GM11168 (cell line): ENCODE results near the gene SPEF1.

Experiments
- in situ Hi-C: fragments of 300-500 bp; cut with MboI; formaldehyde crosslinking; loops from one replicate; pipeline ENCODE4 v1.12.0; 2022; ENCODE audit warnings: low sequenced_read_pairs; ENCODE audit not compliant: unreplicated experiment

SPEF1 gene

GRCh38 chr20:3752386-3752759 is 28.9 kb downstream of the SPEF1 start:
- in situ Hi-C loops: no loop called here

- in situ Hi-C loops: no loop called here
Measured at GRCh38 chr20:3751675-3752385, 29.4 kb downstream of the SPEF1 start.

DNA sequence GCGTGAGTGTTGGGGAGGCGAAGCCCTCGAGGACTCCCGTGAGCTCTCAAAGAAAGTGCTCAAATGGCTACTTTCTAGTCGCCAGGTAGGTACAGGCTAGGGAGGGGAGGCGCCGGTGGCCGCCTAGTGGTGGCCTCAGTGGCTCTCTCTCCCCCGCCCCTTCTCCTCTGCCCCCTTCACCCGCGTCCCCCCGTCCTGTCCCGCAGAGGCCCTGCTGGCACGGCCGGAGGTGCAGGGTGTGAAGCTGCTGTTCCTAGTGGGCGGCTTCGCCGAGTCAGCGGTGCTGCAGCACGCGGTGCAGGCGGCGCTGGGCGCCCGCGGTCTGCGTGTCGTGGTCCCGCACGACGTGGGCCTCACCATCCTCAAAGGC is 30.0 kb downstream of the SPEF1 start:
- in situ Hi-C loops: no loop called here

DNA sequence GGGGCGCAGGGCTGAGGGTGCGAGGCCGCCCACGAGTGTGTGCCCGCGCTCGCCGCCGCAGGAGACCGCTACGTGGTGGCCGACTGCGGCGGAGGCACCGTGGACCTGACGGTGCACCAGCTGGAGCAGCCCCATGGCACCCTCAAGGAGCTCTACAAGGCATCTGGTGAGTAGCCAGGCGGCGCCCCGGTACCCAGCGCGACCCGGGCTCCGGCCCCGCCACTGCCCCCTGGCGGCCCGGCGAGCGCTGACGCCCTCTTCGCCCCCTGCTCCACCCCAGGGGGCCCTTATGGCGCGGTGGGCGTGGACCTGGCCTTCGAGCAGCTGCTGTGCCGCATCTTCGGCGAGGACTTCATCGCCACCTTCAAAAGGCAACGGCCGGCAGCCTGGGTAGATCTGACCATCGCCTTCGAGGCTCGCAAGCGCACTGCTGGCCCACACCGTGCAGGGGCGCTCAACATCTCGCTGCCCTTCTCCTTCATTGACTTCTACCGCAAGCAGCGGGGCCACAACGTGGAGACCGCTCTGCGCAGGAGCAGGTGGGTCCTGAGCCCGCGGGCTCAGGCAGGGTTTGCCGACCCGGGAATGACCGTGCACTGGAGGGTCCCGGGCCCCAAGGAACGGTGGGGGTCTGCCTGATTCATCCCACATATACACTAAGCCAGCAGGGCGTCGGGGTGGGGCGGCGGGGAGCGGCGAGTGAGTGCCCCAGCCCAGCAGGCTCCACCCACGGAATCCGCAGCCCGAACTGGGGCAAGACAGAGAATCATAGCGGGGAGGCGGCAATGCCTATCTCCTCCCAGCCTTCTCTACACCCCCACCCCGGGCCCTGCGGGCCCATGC is 31.3 kb downstream of the SPEF1 start:
- in situ Hi-C loops: no loop called here

GRCh38 chr20:3749087-3749688 is 32.1 kb downstream of the SPEF1 start:
- in situ Hi-C loops: no loop called here

DNA sequence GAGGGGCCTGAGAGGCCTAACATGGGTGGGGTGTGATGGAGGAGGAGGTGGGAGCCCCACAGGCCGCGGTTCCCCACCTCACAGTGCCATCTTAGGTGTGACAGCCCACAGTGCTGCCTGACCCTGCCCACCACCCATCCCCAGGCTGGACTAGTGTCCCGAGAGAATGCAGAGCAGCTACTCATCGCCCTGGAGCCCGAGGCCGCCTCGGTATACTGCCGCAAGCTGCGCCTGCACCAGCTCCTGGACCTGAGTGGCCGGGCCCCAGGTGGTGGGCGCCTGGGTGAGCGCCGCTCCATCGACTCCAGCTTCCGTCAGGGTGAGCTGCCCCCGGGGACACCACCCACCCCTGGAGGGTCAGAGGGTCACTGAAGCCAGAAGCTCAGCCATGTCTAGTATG is 33.2 kb downstream of the SPEF1 start:
- in situ Hi-C loops: no loop called here

DNA sequence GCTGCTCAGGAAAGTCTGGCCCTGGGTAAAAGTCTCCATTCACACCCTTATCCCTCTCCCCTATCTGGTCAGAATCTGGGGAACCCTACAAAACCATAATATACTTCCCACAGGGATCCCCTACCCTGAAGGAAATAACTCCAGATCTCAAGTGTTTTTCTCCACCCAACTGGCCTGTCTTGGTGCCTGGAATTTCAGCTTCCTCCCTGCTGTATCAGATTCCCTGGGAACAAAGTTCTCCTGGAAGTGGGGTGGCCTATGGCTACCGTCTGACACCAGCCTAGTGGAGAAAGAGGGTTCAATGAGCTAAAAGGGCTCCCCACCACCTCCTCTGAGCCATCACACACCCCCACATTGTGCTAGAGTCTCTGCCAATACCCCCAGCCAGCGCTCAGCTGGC is 33.8 kb downstream of the SPEF1 start:
- in situ Hi-C loops: no loop called here

DNA sequence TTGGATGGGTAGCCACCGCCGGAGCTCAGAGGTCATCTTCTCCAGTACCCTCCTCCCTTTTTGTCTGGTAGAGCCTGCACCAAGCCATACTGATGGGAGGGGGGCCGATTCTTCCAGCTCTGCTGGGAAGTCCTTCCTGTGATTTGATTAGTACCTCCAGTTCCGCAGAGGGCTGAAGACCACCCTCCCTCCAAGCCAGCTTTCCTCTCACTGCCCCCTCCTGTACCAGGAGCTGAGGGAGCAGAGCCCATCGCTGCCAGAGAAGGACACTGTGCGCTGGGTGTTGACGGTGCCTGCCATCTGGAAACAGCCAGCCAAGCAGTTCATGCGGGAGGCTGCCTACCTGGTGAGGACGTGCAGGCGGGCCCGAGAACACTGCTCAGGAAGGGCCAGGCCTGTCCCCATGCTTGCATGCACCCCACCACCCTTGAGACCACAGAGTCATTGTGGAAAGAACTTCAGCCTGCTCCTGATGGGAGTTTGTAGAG is 35.5 kb downstream of the SPEF1 start:
- in situ Hi-C loops: no loop called here

- in situ Hi-C loops: no loop called here
Measured at GRCh38 chr20:3744806-3745685, 36.2 kb downstream of the SPEF1 start.

DNA sequence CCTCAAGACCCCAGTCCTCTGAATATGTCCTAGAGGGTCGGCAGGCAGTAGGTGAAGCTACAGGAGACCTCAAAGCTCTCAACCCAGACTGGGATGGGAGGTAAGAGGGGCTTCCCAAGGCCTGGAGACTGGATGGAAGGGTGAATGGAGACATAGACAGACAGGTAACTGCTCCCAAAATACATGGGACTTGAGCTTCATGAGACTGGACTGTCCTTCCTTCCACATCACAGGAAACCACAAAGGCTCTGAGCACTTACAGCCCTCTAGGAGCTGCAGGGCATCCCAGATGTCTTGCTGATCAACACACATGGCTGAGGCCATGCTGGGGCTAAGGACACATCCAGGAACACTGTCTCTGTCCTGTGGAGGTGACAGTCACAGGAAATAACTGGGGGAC is 37.2 kb downstream of the SPEF1 start:
- in situ Hi-C loops: no loop called here

- in situ Hi-C loops: no loop called here
Measured at GRCh38 chr20:3743251-3743650, 38.0 kb downstream of the SPEF1 start.

GRCh38 chr20:3741836-3742458 is 39.3 kb downstream of the SPEF1 start:
- in situ Hi-C loops: no loop called here

DNA sequence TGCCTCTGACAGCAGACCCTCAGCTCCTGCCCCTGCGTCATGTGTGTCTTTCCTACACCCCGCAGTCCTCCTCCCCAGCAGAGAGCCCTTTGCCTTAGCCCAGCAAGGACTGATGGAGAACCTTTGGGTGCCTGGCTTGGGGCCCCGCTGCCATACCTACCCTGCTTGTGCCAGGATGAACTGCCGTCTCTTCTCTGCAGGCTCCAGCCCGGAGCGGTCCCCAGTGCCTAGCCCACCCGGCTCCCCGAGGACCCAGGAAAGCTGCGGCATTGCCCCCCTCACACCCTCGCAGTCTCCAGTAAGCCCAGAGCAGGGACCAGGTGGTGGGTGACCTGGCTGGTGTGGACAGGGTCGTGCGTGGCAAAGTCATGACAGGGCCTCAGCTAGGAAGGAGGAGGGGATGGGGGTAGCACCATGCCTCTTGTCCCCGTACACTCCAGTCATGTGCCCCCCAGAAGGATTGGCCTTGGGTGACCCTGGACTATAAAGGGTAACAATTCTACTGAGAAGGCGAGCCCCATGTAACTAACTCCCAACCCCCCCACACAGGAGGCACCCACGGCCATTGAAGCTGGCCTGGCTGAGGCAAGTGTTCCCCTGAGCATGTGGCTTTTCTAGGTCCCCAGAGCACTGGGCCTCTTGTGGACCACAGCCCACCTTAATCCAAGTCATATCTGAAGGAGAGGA is 40.5 kb downstream of the SPEF1 start:
- in situ Hi-C loops: no loop called here

DNA sequence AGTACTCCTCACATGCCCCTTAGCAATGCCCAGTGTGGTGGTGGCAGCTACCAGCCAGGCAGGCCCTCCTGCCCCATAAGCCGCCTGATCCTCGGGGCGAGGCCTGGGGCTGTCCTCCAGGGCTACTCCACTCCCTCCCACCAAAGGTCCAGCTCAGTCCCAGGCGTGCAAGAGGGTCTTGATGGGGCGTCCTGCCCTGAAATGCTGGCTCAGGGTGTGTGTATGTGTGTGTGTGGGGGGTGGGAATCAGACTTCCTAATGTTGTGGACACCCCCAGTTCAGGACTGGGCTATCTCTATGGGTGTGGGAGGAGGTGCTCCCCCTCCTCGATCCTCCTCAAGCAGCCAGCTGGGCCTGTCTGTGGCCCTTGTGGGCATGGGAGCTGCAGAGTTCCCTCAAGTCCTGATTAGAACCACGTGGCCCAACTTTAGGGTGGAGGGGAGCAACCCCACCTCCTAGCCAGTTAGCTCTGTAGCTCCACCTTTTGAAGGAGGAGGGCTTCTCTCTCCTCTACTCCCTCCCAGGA is 41.3 kb downstream of the SPEF1 start:
- in situ Hi-C loops: no loop called here

GRCh38 chr20:3739054-3739925 is 42.0 kb downstream of the SPEF1 start:
- in situ Hi-C loops: no loop called here

GRCh38 chr20:3738111-3739053 is 42.9 kb downstream of the SPEF1 start:
- in situ Hi-C loops: no loop called here

DNA sequence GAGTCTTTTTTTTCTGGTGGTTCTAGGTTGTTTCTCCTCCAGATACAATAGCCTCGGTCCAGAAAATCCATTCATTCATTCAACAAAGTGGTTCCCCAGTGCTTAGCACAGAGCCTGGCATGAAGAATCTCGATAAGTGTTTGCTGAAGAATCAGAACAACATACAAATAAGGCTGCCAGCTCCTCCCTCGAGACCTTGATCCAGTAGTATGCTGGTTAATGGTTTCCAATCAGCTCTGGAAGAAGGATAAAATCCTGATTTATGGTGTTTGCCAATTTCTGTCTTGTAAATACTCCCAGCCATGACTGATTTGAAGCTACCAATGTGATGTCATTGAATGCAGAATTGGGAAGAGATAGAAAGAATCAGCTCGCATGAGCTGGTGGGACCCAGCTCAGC is 45.5 kb downstream of the SPEF1 start:
- in situ Hi-C loops: no loop called here
